Right atrium auricular region (tissue), 2 donors: Measurements from ENCODE around the gene RASGRF1. TPM values are rescaled to one million over a fixed set of nuclear protein-coding genes. Genes with fewer than 3 reads are reported as not detected.

Source experiments
- DNase-seq: peaks from one replicate; pipeline ENCODE4 v3.0.0-alpha.2; 2019; ENCODE audit warnings: low spot score
- H3K27ac ChIP-seq, 2 donors: fragments of 200-600 bp; sonication (generic); 1 replicate in 1 of 2; 2 replicates in 1 of 2; pipeline ENCODE4 v1.5.1; 2016 to 2019
- H3K27me3 ChIP-seq, 2 donors: fragments of 200-600 bp; sonication (generic); one replicate each; pipeline versions ENCODE4 v1.5.1 to v1.6.0; 2017 to 2019
- H3K36me3 ChIP-seq: fragments of 200-600 bp; sonication (generic); one replicate; pipeline ENCODE4 v1.5.1; 2016
- H3K4me1 ChIP-seq, 2 donors: fragments of 200-600 bp; sonication (generic); one replicate each; pipeline versions ENCODE4 v1.5.1 to v1.6.0; 2017 to 2019
- H3K4me3 ChIP-seq, 2 donors: fragments of 200-600 bp; sonication (generic); 1 replicate in 1 of 2; 2 replicates in 1 of 2; pipeline ENCODE4 v1.5.1; 2017 to 2019; ENCODE audit warnings: mild to moderate bottlenecking in 1 of 2, moderate library complexity in 1 of 2
- H3K9me3 ChIP-seq, 2 donors: fragments of 200-600 bp; sonication (generic); one replicate each; pipeline ENCODE4 v1.5.1; 2019
- total RNA-seq, 2 donors: library from RNA; depleted of rRNA; stranded (reverse); fragments of >200 nt; gene quantifications; one replicate each; pipeline ENCODE4 v1.1.0, GENCODE V29; 2016
- TF ChIP-seq, protein P1 (sequence below), 2 donors: fragments of 200-600 bp; sonication (generic); IDR thresholded peaks; one replicate each; pipeline ENCODE4 v1.5.1; 2019; ENCODE audit warnings: antibody characterized with exemption in 2 of 2

RASGRF1 gene
- total RNA-seq, 2 donors from 2014 or later = 1.0 TPM; not detected in 1

DNA sequence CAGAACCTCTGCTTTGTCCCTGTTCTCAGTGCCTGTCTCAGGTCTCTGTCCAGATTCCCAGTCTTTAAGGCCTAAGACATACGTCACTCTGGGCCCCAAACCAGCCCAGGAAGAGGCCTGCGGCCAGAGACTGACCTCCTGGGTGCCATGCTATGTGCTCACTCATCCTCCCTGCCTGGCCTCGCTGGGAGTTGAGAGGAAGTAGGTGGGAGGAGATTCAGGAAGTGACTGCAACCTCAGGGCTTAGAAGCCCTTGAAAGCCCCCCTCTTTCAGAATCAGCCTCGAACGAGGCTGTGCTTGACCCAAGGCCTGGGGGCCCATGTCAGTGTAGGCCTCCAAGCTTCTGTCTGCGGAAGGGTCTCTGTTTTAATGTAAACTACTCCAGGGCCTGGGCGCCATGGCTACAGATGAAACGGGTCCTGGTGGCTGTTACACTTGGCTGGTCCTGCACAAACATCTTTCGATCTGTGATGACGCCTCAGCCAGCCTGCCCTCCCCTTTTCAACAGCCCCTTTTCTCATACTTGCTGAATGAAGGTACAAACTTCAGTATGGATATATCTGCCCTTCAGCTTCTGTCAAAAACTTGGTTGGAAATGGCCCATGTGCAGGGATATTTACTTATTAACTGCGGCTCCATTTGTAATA lies 11.7 kb downstream of the RASGRF1 start:
- no peaks in the 10 kb centered on the region for H3K36me3 ChIP-seq
- H3K27me3 ChIP-seq = no peaks in the 10 kb centered on the region
- no peaks in the 10 kb centered on the region for H3K4me1 ChIP-seq
- TF ChIP-seq, protein P1, sequence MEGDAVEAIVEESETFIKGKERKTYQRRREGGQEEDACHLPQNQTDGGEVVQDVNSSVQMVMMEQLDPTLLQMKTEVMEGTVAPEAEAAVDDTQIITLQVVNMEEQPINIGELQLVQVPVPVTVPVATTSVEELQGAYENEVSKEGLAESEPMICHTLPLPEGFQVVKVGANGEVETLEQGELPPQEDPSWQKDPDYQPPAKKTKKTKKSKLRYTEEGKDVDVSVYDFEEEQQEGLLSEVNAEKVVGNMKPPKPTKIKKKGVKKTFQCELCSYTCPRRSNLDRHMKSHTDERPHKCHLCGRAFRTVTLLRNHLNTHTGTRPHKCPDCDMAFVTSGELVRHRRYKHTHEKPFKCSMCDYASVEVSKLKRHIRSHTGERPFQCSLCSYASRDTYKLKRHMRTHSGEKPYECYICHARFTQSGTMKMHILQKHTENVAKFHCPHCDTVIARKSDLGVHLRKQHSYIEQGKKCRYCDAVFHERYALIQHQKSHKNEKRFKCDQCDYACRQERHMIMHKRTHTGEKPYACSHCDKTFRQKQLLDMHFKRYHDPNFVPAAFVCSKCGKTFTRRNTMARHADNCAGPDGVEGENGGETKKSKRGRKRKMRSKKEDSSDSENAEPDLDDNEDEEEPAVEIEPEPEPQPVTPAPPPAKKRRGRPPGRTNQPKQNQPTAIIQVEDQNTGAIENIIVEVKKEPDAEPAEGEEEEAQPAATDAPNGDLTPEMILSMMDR (IDR thresholded peaks at IDR 0.05) = no peak
- no peaks in the 10 kb centered on the region for H3K9me3 ChIP-seq
- no peak overlapping the region for H3K4me3 ChIP-seq
- no peak for DNase-seq
- H3K27ac ChIP-seq = no peak overlapping the region

DNA sequence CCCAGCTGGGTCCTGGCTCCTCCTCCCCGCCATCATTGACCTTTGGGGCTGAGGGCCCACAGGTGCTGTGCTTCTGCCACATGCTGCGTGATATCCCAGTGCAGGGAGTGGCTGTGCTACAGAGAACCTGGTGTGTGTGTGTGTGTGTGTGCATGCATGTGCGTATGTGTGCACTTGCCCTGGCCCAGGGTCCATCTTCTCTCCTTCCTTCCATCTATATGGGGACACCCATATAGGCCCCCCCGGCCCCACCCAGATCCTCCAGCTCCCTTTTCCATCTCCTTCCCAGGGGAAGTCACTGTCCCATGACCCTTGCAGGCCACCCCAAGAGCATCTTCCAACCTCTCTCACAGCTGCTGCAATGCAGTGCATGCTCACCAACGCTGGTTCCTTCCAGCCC lies 12.6 kb downstream of the RASGRF1 start:
- H3K27me3 ChIP-seq = no peaks in the 10 kb centered on the region
- TF ChIP-seq, protein P1 (IDR thresholded peaks at IDR 0.05) = no peak
- no peaks in the 10 kb centered on the region for H3K9me3 ChIP-seq
- DNase-seq = no peak
- H3K4me3 ChIP-seq = no peak overlapping the region
- H3K36me3 ChIP-seq = no peaks in the 10 kb centered on the region
- no peak overlapping the region for H3K27ac ChIP-seq
- H3K4me1 ChIP-seq = no peaks in the 10 kb centered on the region

DNA sequence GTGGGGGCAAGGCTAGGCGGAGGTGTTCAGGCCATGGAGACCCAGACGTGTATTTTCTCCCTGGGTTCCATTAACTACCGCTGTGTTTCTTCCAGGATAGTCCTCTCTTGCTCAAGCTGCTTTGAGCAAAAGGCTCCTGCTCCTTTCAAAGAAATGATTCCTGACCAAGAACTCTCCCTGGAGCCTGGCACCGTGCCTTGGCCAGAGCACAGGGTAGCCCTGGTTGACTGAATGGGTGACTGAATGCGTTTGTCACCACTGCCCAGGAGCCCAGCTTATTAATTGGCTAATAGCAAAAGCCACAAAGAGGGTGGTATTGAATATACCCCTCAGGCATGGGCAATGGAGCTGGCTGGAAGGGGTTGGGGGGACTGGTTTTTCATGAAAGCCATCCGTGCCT lies 13.9 kb downstream of the RASGRF1 start:
- no peaks in the 10 kb centered on the region for H3K4me1 ChIP-seq
- TF ChIP-seq, protein P1 (IDR thresholded peaks at IDR 0.05) = no peak

DNA sequence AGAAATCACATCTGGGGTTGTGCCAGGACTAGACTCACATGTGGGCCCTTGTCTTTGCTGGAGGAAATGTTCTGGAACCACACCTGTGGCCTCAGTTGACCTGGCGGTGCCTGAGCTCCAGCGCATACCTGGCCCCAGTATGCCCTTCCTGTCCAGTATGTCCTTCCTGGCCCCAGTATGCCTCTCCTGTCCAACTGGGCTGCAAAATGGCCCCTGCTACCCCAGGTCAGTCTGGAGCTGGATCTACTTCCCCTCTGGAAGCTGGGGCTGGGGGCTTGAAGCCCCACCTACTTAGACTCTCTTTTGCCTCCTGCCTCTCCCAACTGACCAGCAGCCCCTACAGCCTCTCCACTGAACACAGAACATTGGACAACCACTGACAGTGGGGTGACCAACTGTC lies 15.3 kb downstream of the RASGRF1 start:
- DNase-seq = no peak
- Histone ChIP-seq H3K27me3 (no peaks in the 10 kb centered on the region), H3K4me1 (no peaks in the 10 kb centered on the region), H3K4me3 (no peak overlapping the region), H3K27ac (no peak overlapping the region), H3K36me3 (no peaks in the 10 kb centered on the region), H3K9me3 (no peaks in the 10 kb centered on the region)
- TF ChIP-seq, protein P1 (IDR thresholded peaks at IDR 0.05) = no peak

More for the DNA sequence above, 13.9 kb downstream of the RASGRF1 start:
- no peak overlapping the region for H3K4me3 ChIP-seq
- no peaks in the 10 kb centered on the region for H3K36me3 ChIP-seq
- H3K27me3 ChIP-seq = no peaks in the 10 kb centered on the region
- no peak overlapping the region for H3K27ac ChIP-seq
- no peaks in the 10 kb centered on the region for H3K9me3 ChIP-seq
- no peak for DNase-seq

DNA sequence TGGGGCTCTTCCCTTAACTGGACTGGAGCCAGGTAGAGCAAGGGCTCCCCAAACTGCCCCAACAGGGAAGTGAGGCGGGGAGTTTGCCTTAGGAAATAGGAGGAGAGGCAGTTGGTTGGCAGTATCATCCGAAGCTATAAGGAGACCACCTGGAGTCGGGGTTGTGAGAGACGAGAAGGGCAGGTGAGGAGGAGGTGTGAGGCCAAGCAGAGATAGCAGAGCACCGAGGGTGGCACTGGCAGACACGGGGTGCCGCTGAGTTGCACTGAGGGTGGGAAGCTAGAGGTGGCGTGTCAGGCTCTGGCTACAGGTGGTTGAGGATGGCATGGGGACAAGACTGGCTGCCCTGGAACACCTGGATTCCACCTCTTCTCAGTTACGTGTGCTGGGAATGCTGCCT lies 17.2 kb downstream of the RASGRF1 start:
- no peaks in the 10 kb centered on the region for H3K9me3 ChIP-seq
- no peak for DNase-seq
- TF ChIP-seq, protein P1 (IDR thresholded peaks at IDR 0.05) = no peak
- no peak overlapping the region for H3K4me3 ChIP-seq
- H3K27me3 ChIP-seq = no peaks in the 10 kb centered on the region
- H3K27ac ChIP-seq = no peak overlapping the region
- H3K4me1 ChIP-seq = no peaks in the 10 kb centered on the region
- no peaks in the 10 kb centered on the region for H3K36me3 ChIP-seq

DNA sequence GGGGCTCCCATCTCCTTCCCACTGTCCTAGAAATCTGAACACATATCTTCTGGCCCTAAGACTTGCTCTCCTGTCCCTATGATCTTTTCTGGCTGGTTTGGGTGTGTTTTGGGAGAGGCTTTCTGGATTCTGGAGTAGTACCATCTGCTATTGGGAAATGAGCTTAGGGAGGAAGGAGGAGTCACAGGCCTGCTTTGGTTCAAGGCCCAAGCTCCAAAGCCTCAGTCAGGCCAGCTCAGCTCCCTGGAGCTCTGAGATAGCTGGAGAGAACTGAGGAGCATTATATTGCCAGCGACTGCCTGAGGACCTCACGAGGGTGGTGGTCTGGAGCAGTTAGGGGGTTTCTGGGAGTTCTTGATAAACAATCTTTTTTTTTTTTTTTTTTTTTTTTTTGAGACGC lies 18.7 kb downstream of the RASGRF1 start:
- peak; percentile 64 for DNase-seq
- H3K27me3 ChIP-seq = no peaks in the 10 kb centered on the region

More for the DNA sequence above, 18.7 kb downstream of the RASGRF1 start:
- Histone ChIP-seq H3K4me1 (no peaks in the 10 kb centered on the region), H3K27ac (no peak overlapping the region), H3K9me3 (no peaks in the 10 kb centered on the region), H3K36me3 (no peaks in the 10 kb centered on the region), H3K4me3 (no peak overlapping the region)
- TF ChIP-seq, protein P1 (IDR thresholded peaks at IDR 0.05) = no peak
